Measurements from ENCODE around the gene ADAMTS12. TPM values are rescaled to one million over a fixed set of nuclear protein-coding genes. Genes with fewer than 3 reads are reported as not detected.
A peak's percentile ranks its signal among the peaks of the same experiment; 100 is the strongest.

ADAMTS12 gene
- total RNA-seq, 6 experiments from 2014 or later = 42.2 to 49.7 (median 47.2) TPM

GRCh38 chr5:33538201-33538600 is 353.6 kb downstream of the ADAMTS12 start:
- no peaks in the 10 kb centered on the region for H3K9me3 Mint-ChIP-seq
- peaks cover 24% of the 10 kb centered on the region for H3K36me3 Mint-ChIP-seq (ENCODE audit: low read depth)
- H3K27me3 Mint-ChIP-seq (ENCODE audit: insufficient read depth) = no peaks in the 10 kb centered on the region
- no peak for TF ChIP-seq CTCF (IDR thresholded peaks at IDR 0.05)
- no peaks in the 10 kb centered on the region for H3K4me1 Mint-ChIP-seq (ENCODE audit: low read depth)
- no peak overlapping the region for H3K27ac Mint-ChIP-seq
- no peak for DNase-seq
- H3K4me3 Mint-ChIP-seq = no peak overlapping the region

- H3K4me3 Mint-ChIP-seq = no peak overlapping the region
- no peaks in the 10 kb centered on the region for H3K9me3 Mint-ChIP-seq
- no peaks in the 10 kb centered on the region for H3K4me1 Mint-ChIP-seq (ENCODE audit: low read depth)
- no peak for DNase-seq
- no peaks in the 10 kb centered on the region for H3K27me3 Mint-ChIP-seq (ENCODE audit: insufficient read depth)
- H3K36me3 Mint-ChIP-seq (ENCODE audit: low read depth) = peaks cover 14% of the 10 kb centered on the region
- peak; percentile 19; the same call in 1 of the 2 replicates for TF ChIP-seq CTCF (IDR thresholded peaks at IDR 0.05)
- H3K27ac Mint-ChIP-seq = no peak overlapping the region
Measured at GRCh38 chr5:33537240-33537639, 354.6 kb downstream of the ADAMTS12 start.

GRCh38 chr5:33536802-33537201 is 355.0 kb downstream of the ADAMTS12 start:
- Mint-ChIP-seq H3K27me3 (ENCODE audit: insufficient read depth) (no peaks in the 10 kb centered on the region), H3K27ac (no peak overlapping the region), H3K36me3 (ENCODE audit: low read depth) (peaks cover 19% of the 10 kb centered on the region), H3K9me3 (no peaks in the 10 kb centered on the region), H3K4me1 (ENCODE audit: low read depth) (no peaks in the 10 kb centered on the region), H3K4me3 (no peak overlapping the region)
- TF ChIP-seq CTCF (IDR thresholded peaks at IDR 0.05) = no peak
- DNase-seq = no peak

- TF ChIP-seq CTCF (IDR thresholded peaks at IDR 0.05) = no peak
- no peak for DNase-seq
- H3K4me1 Mint-ChIP-seq (ENCODE audit: low read depth) = no peaks in the 10 kb centered on the region
- no peaks in the 10 kb centered on the region for H3K9me3 Mint-ChIP-seq
- peaks cover 32% of the 10 kb centered on the region for H3K36me3 Mint-ChIP-seq (ENCODE audit: low read depth)
- H3K4me3 Mint-ChIP-seq = no peak overlapping the region
- H3K27me3 Mint-ChIP-seq (ENCODE audit: insufficient read depth) = peaks cover 2% of the 10 kb centered on the region; the same call in 1 of the 2 replicates
- H3K27ac Mint-ChIP-seq = no peak overlapping the region
Measured at GRCh38 chr5:33531824-33532223, 360.0 kb downstream of the ADAMTS12 start.

GRCh38 chr5:33531037-33531298 is 360.8 kb downstream of the ADAMTS12 start:
- Mint-ChIP-seq H3K36me3 (ENCODE audit: low read depth) (peaks cover 32% of the 10 kb centered on the region), H3K4me3 (no peak overlapping the region), H3K27ac (no peak overlapping the region), H3K27me3 (ENCODE audit: insufficient read depth) (peaks cover 2% of the 10 kb centered on the region; the same call in 1 of the 2 replicates), H3K9me3 (no peaks in the 10 kb centered on the region), H3K4me1 (ENCODE audit: low read depth) (no peaks in the 10 kb centered on the region)
- no peak for DNase-seq
- TF ChIP-seq CTCF (IDR thresholded peaks at IDR 0.05) = no peak
